ENCODE measurements around the gene PKP4.

PKP4 gene

GRCh38 chr2:158498749-158499136, 42.0 kb downstream of the PKP4 start:
- no peak for DNase-seq

- no peak for DNase-seq
Measured at GRCh38 chr2:158499383-158499782, 42.6 kb downstream of the PKP4 start.

- DNase-seq: no peak
Measured at GRCh38 chr2:158500333-158500732, 43.6 kb downstream of the PKP4 start.

- no peak for DNase-seq
Measured at GRCh38 chr2:158501301-158501700, 44.5 kb downstream of the PKP4 start.

- DNase-seq: no peak
Measured at GRCh38 chr2:158502974-158503373, 46.2 kb downstream of the PKP4 start.

GRCh38 chr2:158504088-158504487, 47.3 kb downstream of the PKP4 start:
- DNase-seq: no peak

- DNase-seq: no peak
Measured at GRCh38 chr2:158505448-158505934, 48.7 kb downstream of the PKP4 start.

GRCh38 chr2:158507141-158507540, 50.4 kb downstream of the PKP4 start:
- no peak for DNase-seq

GRCh38 chr2:158507679-158508078, 50.9 kb downstream of the PKP4 start:
- DNase-seq: no peak

- DNase-seq: no peak
Measured at GRCh38 chr2:158509928-158510797, 53.4 kb downstream of the PKP4 start.

GRCh38 chr2:158510887-158511286, 54.1 kb downstream of the PKP4 start:
- no peak for DNase-seq

- DNase-seq: no peak
Measured at GRCh38 chr2:158511706-158512105, 55.0 kb downstream of the PKP4 start.

GRCh38 chr2:158512323-158512722, 55.6 kb downstream of the PKP4 start:
- no peak for DNase-seq

GRCh38 chr2:158513841-158514240, 57.1 kb downstream of the PKP4 start:
- DNase-seq: no peak

- no peak for DNase-seq
Measured at GRCh38 chr2:158518084-158518483, 61.3 kb downstream of the PKP4 start.

- no peak for DNase-seq
Measured at GRCh38 chr2:158519481-158519880, 62.7 kb downstream of the PKP4 start.

- DNase-seq: no peak
Measured at GRCh38 chr2:158529379-158530259, 72.9 kb downstream of the PKP4 start.

- no peak for DNase-seq
Measured at GRCh38 chr2:158530829-158531228, 74.1 kb downstream of the PKP4 start.

GRCh38 chr2:158533009-158533408, 76.3 kb downstream of the PKP4 start:
- DNase-seq: no peak

GRCh38 chr2:158539176-158540005, 82.6 kb downstream of the PKP4 start:
- DNase-seq: no peak

- DNase-seq: no peak
Measured at GRCh38 chr2:158542577-158542976, 85.8 kb downstream of the PKP4 start.

GRCh38 chr2:158543957-158544356, 87.2 kb downstream of the PKP4 start:
- DNase-seq: no peak

- no peak for DNase-seq
Measured at GRCh38 chr2:158544998-158545397, 88.2 kb downstream of the PKP4 start.

Measured in NCI-H187 treated with DMSO at 0.1 percent for 48 hours (cell line).